ENCODE results near the gene TRIAP1.

Gene TRIAP1

GRCh38 chr12:120480211-120480610 lies 34.0 kb upstream of the TRIAP1 start:
- H3K27ac ChIP-seq (ENCODE audit: low read length) = no peak overlapping the region

DNA sequence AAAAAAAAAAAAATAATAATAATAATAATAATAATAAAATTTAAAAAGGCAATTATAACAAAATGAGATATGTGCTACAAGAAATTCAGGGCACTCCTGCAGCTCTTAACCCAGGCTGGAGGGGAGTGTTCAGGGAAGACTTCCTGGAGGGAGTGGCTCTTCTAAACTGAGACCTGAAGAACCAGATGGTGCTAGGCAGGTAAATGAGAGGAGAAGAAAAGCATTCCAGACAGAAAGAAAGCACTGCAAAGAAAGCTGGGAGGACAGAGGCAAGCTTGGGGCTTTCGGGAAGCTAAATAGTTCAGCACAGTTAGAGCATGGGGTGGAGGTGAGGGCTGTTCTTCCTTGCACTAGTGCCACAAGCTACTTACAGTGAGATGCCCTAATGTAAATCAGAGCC lies 33.3 kb upstream of the TRIAP1 start:
- Histone ChIP-seq H3K9me3 (ENCODE audit: control insufficient read depth in 1 of 2, low read length in 2 of 2) (no peaks in the 10 kb centered on the region), H3K4me1 (ENCODE audit: control insufficient read depth in 1 of 2, insufficient read depth in 2 of 2, low read length in 2 of 2) (no peaks in the 10 kb centered on the region), H3K4me3 (ENCODE audit: low read depth in 1 of 2, low read length in 2 of 2) (no peak overlapping the region), H3K36me3 (ENCODE audit: control insufficient read depth in 1 of 2, insufficient read depth in 2 of 2, low read length in 2 of 2) (no peaks in the 10 kb centered on the region), H3K27me3 (ENCODE audit: low read depth, low read length) (no peaks in the 10 kb centered on the region), H3K27ac (ENCODE audit: low read length) (no peak overlapping the region)

More at GRCh38 chr12:120480211-120480610, 34.0 kb upstream of the TRIAP1 start:
- no peaks in the 10 kb centered on the region for H3K9me3 ChIP-seq (ENCODE audit: control insufficient read depth in 1 of 2, low read length in 2 of 2)
- no peaks in the 10 kb centered on the region for H3K4me1 ChIP-seq (ENCODE audit: control insufficient read depth in 1 of 2, insufficient read depth in 2 of 2, low read length in 2 of 2)
- no peaks in the 10 kb centered on the region for H3K27me3 ChIP-seq (ENCODE audit: low read depth, low read length)
- H3K4me3 ChIP-seq (ENCODE audit: low read depth in 1 of 2, low read length in 2 of 2) = no peak overlapping the region
- no peaks in the 10 kb centered on the region for H3K36me3 ChIP-seq (ENCODE audit: control insufficient read depth in 1 of 2, insufficient read depth in 2 of 2, low read length in 2 of 2)

GRCh38 chr12:120475643-120476042 lies 29.5 kb upstream of the TRIAP1 start:
- Histone ChIP-seq H3K9me3 (ENCODE audit: control insufficient read depth in 1 of 2, low read length in 2 of 2) (no peaks in the 10 kb centered on the region), H3K27ac (ENCODE audit: low read length) (no peak overlapping the region), H3K27me3 (ENCODE audit: low read depth, low read length) (no peaks in the 10 kb centered on the region), H3K4me3 (ENCODE audit: low read depth in 1 of 2, low read length in 2 of 2) (no peak overlapping the region), H3K4me1 (ENCODE audit: control insufficient read depth in 1 of 2, insufficient read depth in 2 of 2, low read length in 2 of 2) (no peaks in the 10 kb centered on the region), H3K36me3 (ENCODE audit: control insufficient read depth in 1 of 2, insufficient read depth in 2 of 2, low read length in 2 of 2) (no peaks in the 10 kb centered on the region)

DNA sequence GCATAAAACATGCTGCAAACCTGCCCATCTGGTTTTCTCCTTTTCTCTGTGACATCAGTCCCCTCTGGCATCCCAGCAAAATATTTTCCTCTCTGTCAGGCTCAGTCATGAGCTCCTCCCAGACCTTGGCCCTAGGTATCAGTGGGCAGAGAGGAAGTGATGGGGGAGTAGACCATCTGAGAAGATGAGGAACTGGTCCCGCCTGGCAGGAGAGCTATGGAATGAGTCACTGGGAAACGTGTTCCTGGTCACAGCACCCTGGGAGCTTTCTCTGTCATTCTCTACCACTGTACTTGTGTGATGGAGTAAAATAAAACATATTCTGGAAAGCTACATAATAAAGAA lies 28.4 kb upstream of the TRIAP1 start:
- Histone ChIP-seq H3K27ac (ENCODE audit: low read length) (no peak overlapping the region), H3K4me1 (ENCODE audit: control insufficient read depth in 1 of 2, insufficient read depth in 2 of 2, low read length in 2 of 2) (peaks cover 0 to 8% of the 10 kb centered on the region in 2 donors), H3K4me3 (ENCODE audit: low read depth in 1 of 2, low read length in 2 of 2) (no peak overlapping the region), H3K9me3 (ENCODE audit: control insufficient read depth in 1 of 2, low read length in 2 of 2) (no peaks in the 10 kb centered on the region), H3K27me3 (ENCODE audit: low read depth, low read length) (no peaks in the 10 kb centered on the region), H3K36me3 (ENCODE audit: control insufficient read depth in 1 of 2, insufficient read depth in 2 of 2, low read length in 2 of 2) (no peaks in the 10 kb centered on the region)

DNA sequence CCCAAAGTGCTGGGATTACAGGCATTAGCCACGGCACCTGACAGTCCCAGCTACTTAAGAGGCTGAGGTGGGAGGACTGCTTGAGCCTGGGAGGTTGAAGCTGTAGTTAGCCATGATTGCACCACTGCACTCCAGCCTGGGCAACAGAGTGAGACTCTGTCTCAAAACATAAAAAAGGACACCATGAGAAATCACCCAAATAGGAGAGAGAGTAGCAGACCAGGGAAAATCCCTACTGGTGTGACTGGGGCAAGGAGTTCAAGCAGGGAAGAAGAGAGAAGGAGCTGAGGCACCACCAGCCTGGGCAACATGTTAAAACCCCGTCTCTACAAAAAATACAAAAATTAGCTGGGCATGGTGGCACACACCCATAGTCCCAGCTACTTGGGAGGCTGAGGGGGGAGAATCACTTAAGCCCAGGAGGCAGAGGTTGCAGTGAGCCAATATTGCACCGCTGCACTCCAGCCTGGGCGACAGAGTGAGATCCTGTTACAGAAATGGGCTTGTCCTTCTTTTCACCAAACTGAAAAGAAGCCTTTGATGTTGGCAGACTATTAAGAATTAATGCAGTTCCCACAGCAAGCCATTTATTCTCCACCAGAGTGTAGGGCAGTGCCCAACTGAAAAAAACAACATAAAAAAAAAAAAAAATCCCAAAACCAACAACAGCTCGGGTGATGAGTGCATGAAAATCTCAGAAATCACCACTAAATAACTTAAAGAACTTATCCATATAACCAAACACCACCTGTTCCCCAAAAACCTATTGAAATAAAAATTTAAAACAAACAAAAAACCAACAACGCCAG lies 27.8 kb upstream of the TRIAP1 start:
- H3K36me3 ChIP-seq (ENCODE audit: control insufficient read depth in 1 of 2, insufficient read depth in 2 of 2, low read length in 2 of 2) = peaks cover 0 to under 1% of the 10 kb centered on the region in 2 donors
- no peaks in the 10 kb centered on the region for H3K27me3 ChIP-seq (ENCODE audit: low read depth, low read length)
- peaks cover 0 to 8% of the 10 kb centered on the region in 2 donors for H3K4me1 ChIP-seq (ENCODE audit: control insufficient read depth in 1 of 2, insufficient read depth in 2 of 2, low read length in 2 of 2)
- H3K27ac ChIP-seq (ENCODE audit: low read length) = no peak overlapping the region
- no peaks in the 10 kb centered on the region for H3K9me3 ChIP-seq (ENCODE audit: control insufficient read depth in 1 of 2, low read length in 2 of 2)
- no peak overlapping the region for H3K4me3 ChIP-seq (ENCODE audit: low read depth in 1 of 2, low read length in 2 of 2)

DNA sequence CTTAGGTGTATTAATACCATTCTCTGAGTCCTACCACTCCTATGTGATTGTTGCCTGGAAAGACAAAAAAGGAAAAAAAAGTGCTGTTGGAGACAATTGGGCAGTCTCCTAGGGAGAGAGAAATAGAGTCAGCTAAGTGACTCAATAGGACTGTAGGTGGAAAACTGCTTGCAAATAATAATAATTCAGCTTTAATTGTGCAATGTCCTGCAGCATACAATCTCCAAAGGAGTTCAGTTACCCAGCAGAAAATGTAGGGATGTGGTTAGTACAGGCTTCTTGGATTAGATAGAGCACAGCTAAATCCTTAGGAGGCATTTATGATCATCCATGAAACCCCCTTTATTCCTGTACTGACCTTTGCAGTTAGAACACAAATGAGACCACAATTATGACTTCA lies 26.3 kb upstream of the TRIAP1 start:
- no peaks in the 10 kb centered on the region for H3K9me3 ChIP-seq (ENCODE audit: control insufficient read depth in 1 of 2, low read length in 2 of 2)
- peaks cover 0 to 4% of the 10 kb centered on the region in 2 donors for H3K36me3 ChIP-seq (ENCODE audit: control insufficient read depth in 1 of 2, insufficient read depth in 2 of 2, low read length in 2 of 2)
- no peak overlapping the region for H3K4me3 ChIP-seq (ENCODE audit: low read depth in 1 of 2, low read length in 2 of 2)
- H3K27me3 ChIP-seq (ENCODE audit: low read depth, low read length) = no peaks in the 10 kb centered on the region
- H3K27ac ChIP-seq (ENCODE audit: low read length) = no peak overlapping the region
- peaks cover 0 to 16% of the 10 kb centered on the region in 2 donors for H3K4me1 ChIP-seq (ENCODE audit: control insufficient read depth in 1 of 2, insufficient read depth in 2 of 2, low read length in 2 of 2)

DNA sequence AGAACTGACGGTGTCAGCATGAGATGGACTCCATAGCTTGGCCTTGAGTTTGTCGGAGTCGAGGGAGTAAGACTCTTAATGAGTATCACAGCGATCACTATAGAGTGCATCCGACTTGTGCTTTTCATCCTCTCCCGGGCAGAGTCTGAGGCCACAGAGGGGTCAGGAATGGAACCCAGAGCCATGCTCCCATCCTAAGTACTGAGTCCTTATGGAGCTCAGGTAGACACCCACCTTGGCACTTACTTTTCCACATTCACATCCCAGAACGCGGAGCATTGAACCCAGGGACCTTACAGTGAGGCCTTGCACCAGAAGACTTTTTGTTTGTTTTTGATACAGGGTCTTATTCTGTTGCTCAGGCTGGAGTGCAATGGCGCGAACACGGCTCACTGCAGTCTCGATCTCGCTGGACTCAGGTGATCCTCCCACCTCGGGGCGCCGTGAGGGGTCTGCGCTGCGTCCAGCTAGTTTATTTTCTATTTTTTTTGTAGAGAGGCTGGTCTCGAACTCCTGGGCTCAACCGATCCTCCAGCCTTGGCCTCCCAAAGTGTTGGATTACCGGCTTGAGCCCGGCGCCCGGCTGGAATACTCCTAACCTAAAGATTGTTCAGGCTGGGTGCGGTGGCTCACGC lies 24.1 kb upstream of the TRIAP1 start:
- Histone ChIP-seq H3K36me3 (ENCODE audit: control insufficient read depth in 1 of 2, insufficient read depth in 2 of 2, low read length in 2 of 2) (peaks cover 9 to 13% of the 10 kb centered on the region in 2 donors), H3K4me3 (ENCODE audit: low read depth in 1 of 2, low read length in 2 of 2) (peak overlapping the region; percentile 53 to 89), H3K9me3 (ENCODE audit: control insufficient read depth in 1 of 2, low read length in 2 of 2) (no peaks in the 10 kb centered on the region), H3K4me1 (ENCODE audit: control insufficient read depth in 1 of 2, insufficient read depth in 2 of 2, low read length in 2 of 2) (peaks cover 5 to 37% of the 10 kb centered on the region in 2 donors), H3K27me3 (ENCODE audit: low read depth, low read length) (no peaks in the 10 kb centered on the region), H3K27ac (ENCODE audit: low read length) (no peak overlapping the region)

DNA sequence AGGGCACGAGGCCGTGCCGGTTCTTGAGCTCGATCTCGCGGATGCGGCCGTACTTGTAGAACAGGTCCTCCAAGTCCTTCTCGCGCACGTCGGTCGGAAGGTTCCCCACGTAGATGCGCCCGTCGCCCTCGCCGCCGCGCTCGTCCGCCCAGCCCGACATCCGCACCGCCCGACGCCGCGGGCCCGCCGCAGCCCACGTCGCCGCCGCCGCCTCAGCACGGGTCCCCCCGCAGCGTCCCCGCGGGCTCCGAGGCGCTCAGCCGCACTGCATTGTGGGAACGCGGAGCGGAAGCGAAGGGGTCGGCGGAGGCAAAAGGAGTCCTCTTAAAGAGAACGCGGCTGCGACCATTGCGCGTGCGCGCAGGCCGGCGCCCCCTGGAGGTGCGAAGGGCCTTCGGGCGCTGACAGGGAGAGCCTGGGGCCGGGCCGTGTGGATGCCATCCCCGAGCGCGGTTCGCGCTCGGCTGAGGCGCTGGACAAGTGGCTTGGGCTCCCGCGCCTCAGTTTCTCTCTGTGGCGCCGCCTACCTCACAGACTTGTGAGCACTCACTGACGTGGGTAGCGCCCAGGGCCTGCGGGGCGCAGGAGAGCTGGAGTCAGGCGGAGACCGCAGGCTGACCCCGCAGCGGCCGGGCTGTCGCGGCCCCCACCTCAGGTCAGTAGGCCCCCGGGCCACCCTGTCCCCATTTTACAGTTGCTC lies 23.4 kb upstream of the TRIAP1 start, which contains the start of gene SRSF9:
SRSF9 (minus strand) TSS at position 299 of the 700 bp plus-strand sequence; CDS start at position 160, 139 bp downstream.
- H3K4me1 ChIP-seq (ENCODE audit: control insufficient read depth in 1 of 2, insufficient read depth in 2 of 2, low read length in 2 of 2) = peaks cover 5 to 37% of the 10 kb centered on the region in 2 donors
- no peaks in the 10 kb centered on the region for H3K9me3 ChIP-seq (ENCODE audit: control insufficient read depth in 1 of 2, low read length in 2 of 2)
- peak within 1 kb of the TSS; percentile 80 to 89 for H3K4me3 ChIP-seq (ENCODE audit: low read depth in 1 of 2, low read length in 2 of 2)
- peak within 1 kb of the TSS; percentile 85 for H3K27ac ChIP-seq (ENCODE audit: low read length)
- no peaks in the 10 kb centered on the region for H3K27me3 ChIP-seq (ENCODE audit: low read depth, low read length)
- H3K36me3 ChIP-seq (ENCODE audit: control insufficient read depth in 1 of 2, insufficient read depth in 2 of 2, low read length in 2 of 2) = peaks cover 14 to 19% of the 10 kb centered on the region in 2 donors

DNA sequence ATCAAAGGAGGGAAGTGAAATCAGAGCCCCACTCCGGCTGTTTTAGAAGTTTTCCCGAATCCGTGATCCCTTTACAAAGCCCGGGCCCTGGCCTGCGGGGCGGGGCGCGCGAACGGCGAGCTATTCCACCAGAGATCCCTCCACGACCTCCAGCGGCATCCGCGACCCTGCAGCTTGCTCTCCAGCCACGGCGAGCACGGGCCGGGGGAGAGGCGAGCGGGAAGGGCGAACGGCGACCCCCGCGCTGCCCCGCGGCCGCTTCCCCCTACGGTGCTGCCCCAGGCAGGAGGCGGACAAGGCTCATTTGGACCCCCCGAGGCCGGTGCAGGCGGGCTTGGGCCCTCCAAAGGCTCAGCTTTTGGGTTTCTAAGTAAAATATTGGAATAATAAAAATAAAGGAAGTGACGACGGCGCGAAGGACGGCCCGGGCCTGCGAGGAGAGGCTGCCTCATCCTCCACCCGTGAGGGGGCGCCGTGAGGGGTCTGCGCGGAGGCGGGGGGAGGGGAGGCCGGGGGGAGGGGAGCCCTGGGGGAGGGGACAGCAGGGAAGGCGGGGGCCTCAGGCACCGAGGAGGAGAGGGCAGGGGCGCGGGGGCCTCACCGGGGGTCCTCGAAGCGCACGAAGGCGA lies 22.8 kb upstream of the TRIAP1 start:
- peaks cover 5 to 37% of the 10 kb centered on the region in 2 donors for H3K4me1 ChIP-seq (ENCODE audit: control insufficient read depth in 1 of 2, insufficient read depth in 2 of 2, low read length in 2 of 2)
- no peaks in the 10 kb centered on the region for H3K27me3 ChIP-seq (ENCODE audit: low read depth, low read length)
- H3K4me3 ChIP-seq (ENCODE audit: low read depth in 1 of 2, low read length in 2 of 2) = peak overlapping the region; percentile 80 to 89
- peaks cover 21 to 26% of the 10 kb centered on the region in 2 donors for H3K36me3 ChIP-seq (ENCODE audit: control insufficient read depth in 1 of 2, insufficient read depth in 2 of 2, low read length in 2 of 2)
- H3K27ac ChIP-seq (ENCODE audit: low read length) = peak overlapping the region; percentile 85
- H3K9me3 ChIP-seq (ENCODE audit: control insufficient read depth in 1 of 2, low read length in 2 of 2) = no peaks in the 10 kb centered on the region

- H3K27me3 ChIP-seq (ENCODE audit: low read depth, low read length) = no peaks in the 10 kb centered on the region
- peaks cover 26 to 32% of the 10 kb centered on the region in 2 donors for H3K36me3 ChIP-seq (ENCODE audit: control insufficient read depth in 1 of 2, insufficient read depth in 2 of 2, low read length in 2 of 2)
- no peaks in the 10 kb centered on the region for H3K9me3 ChIP-seq (ENCODE audit: control insufficient read depth in 1 of 2, low read length in 2 of 2)
- H3K4me3 ChIP-seq (ENCODE audit: low read depth in 1 of 2, low read length in 2 of 2) = peak overlapping the region; percentile 80 to 89
- H3K4me1 ChIP-seq (ENCODE audit: control insufficient read depth in 1 of 2, insufficient read depth in 2 of 2, low read length in 2 of 2) = peaks cover 5 to 37% of the 10 kb centered on the region in 2 donors
- peak overlapping the region; percentile 85 for H3K27ac ChIP-seq (ENCODE audit: low read length)
These were observed 22.2 kb upstream of the TRIAP1 start for GRCh38 chr12:120468325-120468820.

DNA sequence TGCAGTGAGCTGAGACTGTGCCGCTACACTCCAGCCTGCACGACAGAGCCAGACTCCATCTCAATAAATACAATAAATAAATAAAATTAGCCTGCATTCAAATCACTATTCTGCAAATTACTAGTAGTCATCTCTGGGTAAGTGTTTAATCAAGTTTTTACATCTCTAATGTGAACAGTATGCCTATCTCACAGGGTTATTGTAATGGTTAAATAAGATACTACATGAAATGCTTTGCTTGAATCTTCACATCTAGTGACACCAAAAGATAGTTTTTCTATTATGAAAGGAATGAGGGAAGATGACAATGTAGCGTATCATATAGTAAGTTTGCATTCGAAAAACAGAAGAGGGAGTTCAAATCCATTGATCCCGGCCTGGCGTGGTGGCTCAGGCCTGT lies 21.3 kb upstream of the TRIAP1 start:
- no peaks in the 10 kb centered on the region for H3K9me3 ChIP-seq (ENCODE audit: control insufficient read depth in 1 of 2, low read length in 2 of 2)
- H3K27ac ChIP-seq (ENCODE audit: low read length) = no peak overlapping the region
- no peaks in the 10 kb centered on the region for H3K27me3 ChIP-seq (ENCODE audit: low read depth, low read length)
- peaks cover 5 to 37% of the 10 kb centered on the region in 2 donors for H3K4me1 ChIP-seq (ENCODE audit: control insufficient read depth in 1 of 2, insufficient read depth in 2 of 2, low read length in 2 of 2)
- H3K4me3 ChIP-seq (ENCODE audit: low read depth in 1 of 2, low read length in 2 of 2) = no peak overlapping the region
- H3K36me3 ChIP-seq (ENCODE audit: control insufficient read depth in 1 of 2, insufficient read depth in 2 of 2, low read length in 2 of 2) = peaks cover 34 to 40% of the 10 kb centered on the region in 2 donors

All from muscle layer of duodenum (tissue), 2 donors.